ENCODE data around the gene ADAR. TPM values are rescaled to one million over a fixed set of nuclear protein-coding genes. Genes with fewer than 3 reads are reported as not detected.

Gene ADAR
- total and polyA plus RNA-seq, 4 donors: 27.1 to 141 (median 107) TPM

DNA sequence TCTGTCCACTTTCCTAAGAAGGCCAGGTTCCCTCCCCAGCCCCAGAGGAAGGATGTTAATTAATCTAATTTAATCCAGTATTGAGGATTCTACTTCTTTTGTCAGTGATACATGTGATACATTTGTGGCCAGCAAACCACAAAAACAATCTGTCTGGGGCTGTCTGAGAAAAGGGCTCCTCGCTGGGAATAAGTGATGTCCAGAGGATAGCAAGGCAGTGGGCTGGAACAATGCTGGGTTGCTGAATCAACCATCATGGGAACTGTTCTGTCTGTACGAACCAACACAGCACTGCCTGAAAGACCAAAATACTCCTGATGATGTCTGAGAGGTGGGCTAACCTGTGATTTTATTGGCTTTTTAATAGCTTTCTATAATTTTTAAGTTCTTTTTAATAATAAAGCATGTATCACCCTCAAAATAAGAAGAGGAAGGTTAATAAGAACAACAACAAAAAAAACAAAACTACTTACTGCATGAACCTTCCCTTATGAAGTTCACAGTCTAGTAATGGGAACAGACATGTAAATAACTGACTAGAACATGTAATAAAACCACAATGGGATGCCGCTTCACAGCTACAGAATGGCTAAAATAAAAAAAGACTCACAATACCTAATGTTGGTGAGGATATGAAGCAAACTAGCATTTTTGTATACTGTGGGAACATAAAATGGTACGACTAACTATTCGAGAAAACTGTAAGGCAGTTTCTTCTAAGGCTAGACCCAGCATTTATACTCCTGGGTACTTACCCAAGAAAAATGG is 11.4 kb upstream of the ADAR start:
- TF ChIP-seq, protein P1, sequence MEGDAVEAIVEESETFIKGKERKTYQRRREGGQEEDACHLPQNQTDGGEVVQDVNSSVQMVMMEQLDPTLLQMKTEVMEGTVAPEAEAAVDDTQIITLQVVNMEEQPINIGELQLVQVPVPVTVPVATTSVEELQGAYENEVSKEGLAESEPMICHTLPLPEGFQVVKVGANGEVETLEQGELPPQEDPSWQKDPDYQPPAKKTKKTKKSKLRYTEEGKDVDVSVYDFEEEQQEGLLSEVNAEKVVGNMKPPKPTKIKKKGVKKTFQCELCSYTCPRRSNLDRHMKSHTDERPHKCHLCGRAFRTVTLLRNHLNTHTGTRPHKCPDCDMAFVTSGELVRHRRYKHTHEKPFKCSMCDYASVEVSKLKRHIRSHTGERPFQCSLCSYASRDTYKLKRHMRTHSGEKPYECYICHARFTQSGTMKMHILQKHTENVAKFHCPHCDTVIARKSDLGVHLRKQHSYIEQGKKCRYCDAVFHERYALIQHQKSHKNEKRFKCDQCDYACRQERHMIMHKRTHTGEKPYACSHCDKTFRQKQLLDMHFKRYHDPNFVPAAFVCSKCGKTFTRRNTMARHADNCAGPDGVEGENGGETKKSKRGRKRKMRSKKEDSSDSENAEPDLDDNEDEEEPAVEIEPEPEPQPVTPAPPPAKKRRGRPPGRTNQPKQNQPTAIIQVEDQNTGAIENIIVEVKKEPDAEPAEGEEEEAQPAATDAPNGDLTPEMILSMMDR (IDR thresholded peaks at IDR 0.05; ENCODE audit: control extremely low read depth, extremely low read depth): no peak
- DNase-seq (no peak), ATAC-seq (ENCODE audit: insufficient read depth, low FRiP score) (no peak)
- H3K27ac ChIP-seq (ENCODE audit: low read depth in 1 of 2, low read length in 1 of 2): no peak overlapping the region
- no peak overlapping the region for H3K9ac ChIP-seq (ENCODE audit: insufficient read depth in 1 of 2, low read length in 2 of 2)
- H3K36me3 ChIP-seq (ENCODE audit: control insufficient read depth in 4 of 4, insufficient read depth in 4 of 4, low read length in 4 of 4): peaks cover 0 to 7% (median 2%) of the 10 kb centered on the region in 4 donors
- no peaks in the 10 kb centered on the region for H3K9me3 ChIP-seq (ENCODE audit: control insufficient read depth in 4 of 4, insufficient read depth in 3 of 4, low read length in 3 of 4)
- H3K4me1 ChIP-seq (ENCODE audit: control insufficient read depth in 5 of 5, insufficient read depth in 5 of 5, low read length in 5 of 5): peaks cover 0 to 20% (median 3%) of the 10 kb centered on the region in 5 donors
- no peak overlapping the region for H3K4me3 ChIP-seq
- H3K27me3 ChIP-seq (ENCODE audit: control insufficient read depth in 3 of 3, insufficient read depth in 3 of 3, low read length in 2 of 3): no peaks in the 10 kb centered on the region
- 89% methylated on average over 5 of the region's 5 CpGs for WGBS, 2 donors

DNA sequence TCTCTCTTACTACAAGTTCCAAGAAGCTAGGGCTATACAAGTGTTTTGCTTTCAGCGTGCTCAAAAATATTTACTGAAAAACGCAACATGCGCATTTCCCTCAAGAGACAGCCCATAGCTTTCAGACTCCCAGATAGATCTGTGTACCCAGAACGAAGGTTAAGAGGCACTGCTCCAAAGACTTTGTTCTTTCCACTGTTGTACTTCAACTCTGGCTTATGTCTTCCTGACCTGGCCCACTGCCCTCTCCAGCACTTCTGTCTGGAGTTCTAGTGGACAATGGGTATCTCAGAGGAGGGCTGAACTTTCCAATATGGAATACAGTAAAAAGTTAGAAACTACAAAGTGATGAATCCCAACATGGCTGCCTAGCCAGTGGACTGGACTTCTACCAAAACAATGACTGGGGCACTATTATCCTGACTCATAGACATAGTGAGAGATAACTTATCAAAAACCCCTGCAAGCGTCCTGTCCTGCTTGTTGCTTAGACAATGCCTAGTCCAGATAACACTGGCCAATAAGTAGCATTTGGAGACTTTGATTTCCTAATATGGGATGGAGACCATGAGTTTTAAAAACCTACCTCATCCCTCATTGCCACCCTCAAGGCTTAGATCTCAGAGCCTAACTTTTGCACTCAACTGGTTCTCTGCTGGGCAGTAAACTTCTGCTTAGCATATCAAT is 8.8 kb upstream of the ADAR start:
- Histone ChIP-seq H3K27me3 (ENCODE audit: control insufficient read depth in 3 of 3, insufficient read depth in 3 of 3, low read length in 2 of 3) (no peaks in the 10 kb centered on the region), H3K9ac (ENCODE audit: insufficient read depth in 1 of 2, low read length in 2 of 2) (no peak overlapping the region), H3K36me3 (ENCODE audit: control insufficient read depth in 4 of 4, insufficient read depth in 4 of 4, low read length in 4 of 4) (peaks cover 0 to 6% (median 0%) of the 10 kb centered on the region in 4 donors), H3K4me1 (ENCODE audit: control insufficient read depth in 5 of 5, insufficient read depth in 5 of 5, low read length in 5 of 5) (peaks cover 0 to 11% (median 0%) of the 10 kb centered on the region in 5 donors), H3K27ac (ENCODE audit: low read depth in 1 of 2, low read length in 1 of 2) (no peak overlapping the region), H3K4me3 (no peak overlapping the region), H3K9me3 (ENCODE audit: control insufficient read depth in 4 of 4, insufficient read depth in 3 of 4, low read length in 3 of 4) (no peaks in the 10 kb centered on the region)
- ATAC-seq (ENCODE audit: insufficient read depth, low FRiP score) (no peak), DNase-seq (no peak)
- 82 to 89% methylated on average over 5 of the region's 5 CpGs for WGBS, 2 donors
- TF ChIP-seq, protein P1 (IDR thresholded peaks at IDR 0.05; ENCODE audit: control extremely low read depth, extremely low read depth): no peak

DNA sequence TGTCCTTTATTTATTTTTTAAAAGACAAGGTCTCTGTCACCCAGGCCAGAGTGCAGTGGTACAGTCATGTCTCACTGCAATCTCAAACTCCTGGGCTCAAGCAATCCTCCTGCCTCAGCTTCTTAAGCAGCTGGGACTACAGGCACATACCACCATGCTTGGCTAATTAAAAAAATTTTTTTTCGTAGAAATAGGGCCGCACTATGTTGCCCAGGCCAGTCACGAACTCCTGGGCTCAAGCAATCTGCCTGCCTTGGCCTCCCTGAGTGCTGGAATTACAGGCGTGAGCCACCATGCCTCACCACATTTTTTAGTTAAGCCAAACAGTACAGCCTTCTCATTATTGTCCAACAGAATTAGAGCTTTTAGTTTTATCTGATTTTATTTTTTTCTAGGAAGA is 7.4 kb upstream of the ADAR start:
- no peak overlapping the region for H3K4me3 ChIP-seq
- WGBS, 2 donors: 95% methylated on average over 4 of the region's 4 CpGs
- ATAC-seq (ENCODE audit: insufficient read depth, low FRiP score) (no peak), DNase-seq (no peak)
- TF ChIP-seq, protein P1 (IDR thresholded peaks at IDR 0.05; ENCODE audit: control extremely low read depth, extremely low read depth): no peak
- no peaks in the 10 kb centered on the region for H3K9me3 ChIP-seq (ENCODE audit: control insufficient read depth in 4 of 4, insufficient read depth in 3 of 4, low read length in 3 of 4)
- H3K27me3 ChIP-seq (ENCODE audit: control insufficient read depth in 3 of 3, insufficient read depth in 3 of 3, low read length in 2 of 3): no peaks in the 10 kb centered on the region
- peaks cover 0 to 10% (median 0%) of the 10 kb centered on the region in 5 donors for H3K4me1 ChIP-seq (ENCODE audit: control insufficient read depth in 5 of 5, insufficient read depth in 5 of 5, low read length in 5 of 5)
- no peak overlapping the region for H3K9ac ChIP-seq (ENCODE audit: insufficient read depth in 1 of 2, low read length in 2 of 2)
- H3K36me3 ChIP-seq (ENCODE audit: control insufficient read depth in 4 of 4, insufficient read depth in 4 of 4, low read length in 4 of 4): peaks cover 0 to 6% (median 0%) of the 10 kb centered on the region in 4 donors
- no peak overlapping the region for H3K27ac ChIP-seq (ENCODE audit: low read depth in 1 of 2, low read length in 1 of 2)

Data from lung (tissue), 12 donors.